Caco-2 (cell line): ENCODE data around the gene SSR3. TPM values are rescaled to one million over a fixed set of nuclear protein-coding genes. Genes with fewer than 3 reads are reported as not detected.

Experiments
- BruUV-seq: library from RNA; stranded (reverse); fragments of 400-500 nt; replicated peaks from 2 replicates; lab custom pipeline; 2021; lab: Mats Ljungman, UMichigan
- CTCF ChIA-PET: fragments of 300-600 bp; sonication (Branson Sonifier 250); formaldehyde crosslinking; loops from one replicate; lab custom pipeline; 2022; ENCODE audit warnings: antibody characterized with exemption; lab: Charles Lee
- POLR2A ChIA-PET: fragments of 300-600 bp; sonication (Branson Sonifier 250); formaldehyde crosslinking; loops from one replicate; lab custom pipeline; 2022; ENCODE audit warnings: antibody characterized with exemption; lab: Charles Lee
- DNase-seq, 2 experiments: peaks; one replicate each; pipeline versions ENCODE4 v3.0.0 to v3.0.0-alpha.2; 2020 to 2022
- H3K27me3 ChIP-seq: replicated peaks from 2 replicates; pipeline ENCODE4 v1.6.0; 2011; ENCODE audit warnings: low read length; ENCODE audit not compliant: control insufficient read depth, insufficient read depth
- H3K36me3 ChIP-seq: 2 replicates; pipeline ENCODE4 v1.5.1; 2011; ENCODE audit warnings: low read length; ENCODE audit not compliant: control insufficient read depth, insufficient read depth
- H3K4me1 ChIP-seq: fragments of 250-450 bp; sonication (Bioruptor Pico); 2 replicates; pipeline ENCODE4 v1.5.1; 2020; ENCODE audit warnings: mild to moderate bottlenecking
- H3K4me3 ChIP-seq: 2 replicates; pipeline ENCODE4 v1.5.1; 2011; ENCODE audit warnings: low read depth, mild to moderate bottlenecking, control low read depth, low read length
- H3K9me3 ChIP-seq: fragments of 250-450 bp; sonication (Bioruptor Pico); 2 replicates; pipeline ENCODE4 v1.5.1; 2020; ENCODE audit warnings: mild to moderate bottlenecking, moderate library complexity
- H3K27ac Mint-ChIP-seq: one replicate; pipeline ENCODE4 v1.8.0; 2022; ENCODE audit warnings: mixed read lengths; ENCODE audit not compliant: unreplicated experiment
- H3K27me3 Mint-ChIP-seq: one replicate; pipeline ENCODE4 v1.8.0; 2022; ENCODE audit warnings: mixed read lengths; ENCODE audit not compliant: insufficient read depth, unreplicated experiment
- H3K36me3 Mint-ChIP-seq: one replicate; pipeline ENCODE4 v1.8.0; 2022; ENCODE audit warnings: mild to moderate bottlenecking, mixed read lengths; ENCODE audit not compliant: insufficient read depth, unreplicated experiment
- H3K4me1 Mint-ChIP-seq: one replicate; pipeline ENCODE4 v1.8.0; 2022; ENCODE audit warnings: low read depth, mixed read lengths; ENCODE audit not compliant: unreplicated experiment
- H3K4me3 Mint-ChIP-seq: one replicate; pipeline ENCODE4 v1.8.0; 2022; ENCODE audit warnings: mild to moderate bottlenecking, moderate library complexity, mixed read lengths; ENCODE audit not compliant: unreplicated experiment
- H3K9me3 Mint-ChIP-seq: one replicate; pipeline ENCODE4 v1.8.0; 2022; ENCODE audit warnings: mixed read lengths; ENCODE audit not compliant: unreplicated experiment
- CTCF ChIP-seq, 2 experiments: fragments of 200-600 bp in 1 of 2; IDR thresholded peaks; 1 replicate in 1 of 2; 2 replicates in 1 of 2; pipeline versions ENCODE4 v1.5.1 to v1.8.0; 2011 to 2022; ENCODE audit warnings: antibody characterized with exemption in 1 of 2, control low read depth in 1 of 2, inconsistent platforms in 1 of 2, low read depth in 1 of 2, low read length in 1 of 2, mild to moderate bottlenecking in 1 of 2, moderate library complexity in 1 of 2; ENCODE audit not compliant: insufficient read depth in 1 of 2, severe bottlenecking in 1 of 2, unreplicated experiment in 1 of 2
- intact Hi-C: fragments of 100-400 bp; cut with micrococcal nuclease; formaldehyde crosslinking; loops from one replicate; pipeline ENCODE4 v1.10.0; 2022; ENCODE audit not compliant: unreplicated experiment
- total RNA-seq: library from RNA; stranded (reverse); gene quantifications from 2 replicates; pipeline ENCODE4 v1.2.3, GENCODE V29; 2022

SSR3 gene
- total RNA-seq, 1 experiment from 2014 or later = 186 TPM

- POLR2A ChIA-PET = no interaction called here
- CTCF ChIA-PET = no interaction called here
- DNase-seq = no peak
- H3K27ac Mint-ChIP-seq = no peak overlapping the region
- H3K9me3 Mint-ChIP-seq = no peaks in the 10 kb centered on the region
- no peaks in the 10 kb centered on the region for H3K36me3 ChIP-seq
- H3K27me3 ChIP-seq = no peaks in the 10 kb centered on the region
- intact Hi-C loops = no loop called here
- no peak overlapping the region for H3K4me3 Mint-ChIP-seq
- BruUV-seq = no TSS peak
- H3K4me3 ChIP-seq = no peak overlapping the region
- 0 out of 2 replicates have a peak, but pooled peaks cover 4% of the 10 kb centered on the region for H3K4me1 ChIP-seq
- TF ChIP-seq CTCF (IDR thresholded peaks at IDR 0.05; ENCODE audit: insufficient read depth in 1 of 2, low read depth in 1 of 2, low read length in 1 of 2, severe bottlenecking in 1 of 2, unreplicated experiment in 1 of 2) = no peak
- no peaks in the 10 kb centered on the region for H3K9me3 ChIP-seq
- no peaks in the 10 kb centered on the region for H3K4me1 Mint-ChIP-seq
- no peaks in the 10 kb centered on the region for H3K36me3 Mint-ChIP-seq
- peaks cover 4% of the 10 kb centered on the region for H3K27me3 Mint-ChIP-seq
Measured at GRCh38 chr3:156581954-156582353, 27.0 kb upstream of the SSR3 start.

GRCh38 chr3:156581033-156581432, 26.1 kb upstream of the SSR3 start:
- H3K27me3 ChIP-seq = no peaks in the 10 kb centered on the region
- BruUV-seq = no TSS peak
- Mint-ChIP-seq H3K27ac (no peak overlapping the region), H3K4me3 (no peak overlapping the region), H3K36me3 (no peaks in the 10 kb centered on the region), H3K4me1 (no peaks in the 10 kb centered on the region), H3K27me3 (peaks cover 6% of the 10 kb centered on the region), H3K9me3 (no peaks in the 10 kb centered on the region)
- H3K4me3 ChIP-seq = no peak overlapping the region
- no peaks in the 10 kb centered on the region for H3K36me3 ChIP-seq
- TF ChIP-seq CTCF (IDR thresholded peaks at IDR 0.05; ENCODE audit: insufficient read depth in 1 of 2, low read depth in 1 of 2, low read length in 1 of 2, severe bottlenecking in 1 of 2, unreplicated experiment in 1 of 2) = no peak
- ChIA-PET POLR2A (no interaction called here), CTCF (no interaction called here)
- H3K4me1 ChIP-seq = 0 out of 2 replicates have a peak, but pooled peaks cover 4% of the 10 kb centered on the region
- intact Hi-C loops = no loop called here
- H3K9me3 ChIP-seq = no peaks in the 10 kb centered on the region
- DNase-seq = no peak

- Mint-ChIP-seq H3K4me3 (no peak overlapping the region), H3K27ac (no peak overlapping the region), H3K27me3 (peaks cover 10% of the 10 kb centered on the region), H3K36me3 (no peaks in the 10 kb centered on the region), H3K4me1 (no peaks in the 10 kb centered on the region), H3K9me3 (no peaks in the 10 kb centered on the region)
- ChIA-PET POLR2A (no interaction called here), CTCF (no interaction called here)
- no peaks in the 10 kb centered on the region for H3K36me3 ChIP-seq
- H3K27me3 ChIP-seq = no peaks in the 10 kb centered on the region
- H3K9me3 ChIP-seq = no peaks in the 10 kb centered on the region
- BruUV-seq = no TSS peak
- no peak for TF ChIP-seq CTCF (IDR thresholded peaks at IDR 0.05; ENCODE audit: insufficient read depth in 1 of 2, low read depth in 1 of 2, low read length in 1 of 2, severe bottlenecking in 1 of 2, unreplicated experiment in 1 of 2)
- intact Hi-C loops = no loop called here
- no peak for DNase-seq
- H3K4me3 ChIP-seq = no peak overlapping the region
- H3K4me1 ChIP-seq = 0 out of 2 replicates have a peak, but pooled peaks cover 4% of the 10 kb centered on the region
Measured at GRCh38 chr3:156579427-156579851, 24.5 kb upstream of the SSR3 start.
